Activated B cell treated with CpG ODN at 0.5 μM for 24 hours (primary cell): ENCODE measurements around the gene RGR. TPM values are rescaled to one million over a fixed set of nuclear protein-coding genes. Genes with fewer than 3 reads are reported as not detected.

ENCODE experiments used
- ATAC-seq: fragments of 200-7000 bp; cut with Tn5 transposase; one replicate; pipeline ENCODE4 v1.10.0; 2021; ENCODE audit warnings: low read depth, mild to moderate bottlenecking, moderate library complexity
- CTCF ChIA-PET: fragments of 350-600 bp; sonication (Branson Sonifier 250); formaldehyde crosslinking; loops from one replicate; lab custom pipeline; 2021; ENCODE audit warnings: antibody characterized with exemption; lab: Charles Lee
- POLR2A ChIA-PET: fragments of 350-600 bp; sonication (Branson Sonifier 250); formaldehyde crosslinking; loops from one replicate; lab custom pipeline; 2021; ENCODE audit warnings: antibody characterized with exemption; lab: Charles Lee
- DNase-seq: peaks from one replicate; pipeline ENCODE4 v3.0.0; 2022
- H3K27ac Mint-ChIP-seq: one replicate; pipeline ENCODE4 v1.8.0; 2020; ENCODE audit warnings: mixed read lengths
- H3K27me3 Mint-ChIP-seq: one replicate; pipeline ENCODE4 v1.8.0; 2021; ENCODE audit warnings: mixed read lengths
- H3K36me3 Mint-ChIP-seq: one replicate; pipeline ENCODE4 v1.8.0; 2021; ENCODE audit warnings: low read depth, mixed read lengths
- H3K4me1 Mint-ChIP-seq: one replicate; pipeline ENCODE4 v1.8.0; 2021; ENCODE audit warnings: mixed read lengths
- H3K4me3 Mint-ChIP-seq: one replicate; pipeline ENCODE4 v1.8.0; 2020; ENCODE audit warnings: mild to moderate bottlenecking, mixed read lengths
- H3K9me3 Mint-ChIP-seq: one replicate; pipeline ENCODE4 v1.8.0; 2020; ENCODE audit warnings: mixed read lengths
- CTCF ChIP-seq: fragments of 200-600 bp; IDR thresholded peaks from one replicate; pipeline ENCODE4 v1.8.0; 2022; ENCODE audit warnings: antibody characterized with exemption, mild to moderate bottlenecking
- intact Hi-C: fragments of 100-400 bp; cut with micrococcal nuclease; formaldehyde crosslinking; loops from one replicate; pipeline ENCODE4 v1.15.1; 2024
- total RNA-seq: library from RNA; stranded (reverse); gene quantifications from 2 replicates; pipeline ENCODE4 v1.2.3, GENCODE V29; 2022

Gene RGR
- total RNA-seq, 1 donor from 2014 or later = not detected

GRCh38 chr10:84200537-84201243 lies 44.2 kb upstream of the RGR start:
- H3K4me1 Mint-ChIP-seq = peaks cover 2% of the 10 kb centered on the region
- no peaks in the 10 kb centered on the region for H3K9me3 Mint-ChIP-seq
- intact Hi-C loops = no loop called here
- no peak overlapping the region for H3K27ac Mint-ChIP-seq
- H3K36me3 Mint-ChIP-seq = no peaks in the 10 kb centered on the region
- H3K4me3 Mint-ChIP-seq = no peak overlapping the region
- ChIA-PET CTCF (interaction anchor here (3.8 kb wide), 1 partner anchor 52 kb away, joined by 36 read pairs; no protein-coding TSS in a partner anchor), POLR2A (no interaction called here)
- ATAC-seq (no peak), DNase-seq (no peak)
- no peak for TF ChIP-seq CTCF
- peaks cover 24% of the 10 kb centered on the region for H3K27me3 Mint-ChIP-seq

- DNase-seq = no peak
- no peaks in the 10 kb centered on the region for H3K36me3 Mint-ChIP-seq
- no peaks in the 10 kb centered on the region for H3K9me3 Mint-ChIP-seq
- no peaks in the 10 kb centered on the region for H3K4me1 Mint-ChIP-seq
- no peak for ATAC-seq
- ChIA-PET POLR2A (no interaction called here), CTCF (interaction anchor here (3.8 kb wide), 1 partner anchor 53 kb away, joined by 36 read pairs; no protein-coding TSS in a partner anchor)
- TF ChIP-seq CTCF = no peak
- H3K27ac Mint-ChIP-seq = no peak overlapping the region
- peaks cover 20% of the 10 kb centered on the region for H3K27me3 Mint-ChIP-seq
- intact Hi-C loops = no loop called here
- H3K4me3 Mint-ChIP-seq = no peak overlapping the region
These were observed 43.6 kb upstream of the RGR start for GRCh38 chr10:84201244-84201606.

- intact Hi-C loops = no loop called here
- TF ChIP-seq CTCF = no peak
- Mint-ChIP-seq H3K4me1 (no peaks in the 10 kb centered on the region), H3K36me3 (no peaks in the 10 kb centered on the region), H3K4me3 (no peak overlapping the region), H3K9me3 (no peaks in the 10 kb centered on the region), H3K27ac (no peak overlapping the region), H3K27me3 (peaks cover 15% of the 10 kb centered on the region)
- CTCF ChIA-PET = interaction anchor here (1.1 to 3.8 kb wide), 2 partner anchors 53 to 141 kb away, joined by 3 to 36 read pairs; no protein-coding TSS in a partner anchor
- ATAC-seq = no peak
- DNase-seq = no peak
- POLR2A ChIA-PET = no interaction called here
These were observed 43.2 kb upstream of the RGR start for GRCh38 chr10:84201682-84202081.

GRCh38 chr10:84202349-84202748 lies 42.5 kb upstream of the RGR start:
- ChIA-PET POLR2A (no interaction called here), CTCF (interaction anchor here (1.1 to 3.8 kb wide), 2 partner anchors 54 to 142 kb away, joined by 3 to 36 read pairs; no protein-coding TSS in a partner anchor)
- ATAC-seq = no peak
- H3K4me3 Mint-ChIP-seq = no peak overlapping the region
- H3K36me3 Mint-ChIP-seq = no peaks in the 10 kb centered on the region
- intact Hi-C loops = no loop called here
- no peaks in the 10 kb centered on the region for H3K9me3 Mint-ChIP-seq
- no peak overlapping the region for H3K27ac Mint-ChIP-seq
- DNase-seq = no peak
- TF ChIP-seq CTCF = no peak
- no peaks in the 10 kb centered on the region for H3K4me1 Mint-ChIP-seq
- H3K27me3 Mint-ChIP-seq = peaks cover 9% of the 10 kb centered on the region

- POLR2A ChIA-PET = no interaction called here
- intact Hi-C loops = loop anchor here (2.0 kb wide), 1 partner anchor 25 kb away; no protein-coding TSS in a partner anchor
- no peak overlapping the region for H3K4me3 Mint-ChIP-seq
- H3K4me1 Mint-ChIP-seq = no peaks in the 10 kb centered on the region
- H3K27ac Mint-ChIP-seq = no peak overlapping the region
- CTCF ChIA-PET = interaction anchor here (2.2 to 7.1 kb wide), 3 partner anchors 56 to 145 kb away, joined by 5 to 90 read pairs (median 36); no protein-coding TSS in a partner anchor
- DNase-seq (no peak), ATAC-seq (peak; percentile 60)
- H3K9me3 Mint-ChIP-seq = no peaks in the 10 kb centered on the region
- peaks cover 13% of the 10 kb centered on the region for H3K27me3 Mint-ChIP-seq
- no peaks in the 10 kb centered on the region for H3K36me3 Mint-ChIP-seq
- no peak for TF ChIP-seq CTCF
These were observed 40.7 kb upstream of the RGR start for GRCh38 chr10:84204122-84204521.
